ENCODE results near the gene TEX36. TPM values are rescaled to one million over a fixed set of nuclear protein-coding genes. Genes with fewer than 3 reads are reported as not detected.
"Not testable (repeated sequence)": the region's sequence is repeated elsewhere in the genome, so short reads cannot be mapped to it uniquely, and the experiment has no call there.

TEX36 gene
- total RNA-seq, 3 donors from 2014 or later (not counting 1 experiment from before 2014, with no cell fraction given), result not detected

DNA sequence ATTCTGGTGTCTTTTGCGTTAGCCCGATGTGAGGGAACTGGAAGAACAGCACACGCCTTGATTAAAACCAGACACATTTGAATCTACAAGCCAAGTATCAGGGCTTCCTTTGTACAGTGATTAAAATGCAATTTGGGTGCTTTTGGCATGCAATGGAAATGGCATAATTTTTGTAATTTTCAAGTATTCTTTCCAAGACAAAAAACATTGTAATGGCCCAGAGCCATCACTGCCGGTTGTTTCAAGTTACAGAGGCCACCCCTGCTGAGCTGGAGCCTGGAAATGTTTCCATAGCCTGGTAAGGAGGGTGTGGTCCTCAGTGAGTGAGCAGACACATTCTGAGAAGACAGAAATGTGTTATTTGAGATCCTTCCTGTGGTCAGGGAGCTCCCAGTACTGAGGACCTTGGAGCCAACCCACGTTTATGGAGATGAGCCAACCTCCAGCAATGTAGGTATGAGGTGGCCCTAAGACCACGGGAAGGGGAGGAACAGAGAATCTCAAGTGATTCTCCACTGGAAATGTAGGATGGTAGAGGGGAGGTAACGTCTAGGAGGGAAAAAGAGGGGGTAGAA, 20.9 kb downstream of the TEX36 start:
- DNase-seq, result no peak
- Mint-ChIP-seq H3K9me3 (peaks cover 0 to 2% of the 10 kb centered on the region in 2 donors), H3K4me3 (no peak overlapping the region), H3K4me1 (no peaks in the 10 kb centered on the region), H3K36me3 (no peaks in the 10 kb centered on the region), H3K27me3 (ENCODE audit: low read depth in 2 of 2) (peaks cover 32 to 39% of the 10 kb centered on the region in 2 donors), H3K27ac (no peak overlapping the region)
- intact Hi-C loops (cut with micrococcal nuclease), result no loop called here
- H3K4me3 ChIP-seq (ENCODE audit: low read length), result no peak overlapping the region
- TF ChIP-seq, protein P1, sequence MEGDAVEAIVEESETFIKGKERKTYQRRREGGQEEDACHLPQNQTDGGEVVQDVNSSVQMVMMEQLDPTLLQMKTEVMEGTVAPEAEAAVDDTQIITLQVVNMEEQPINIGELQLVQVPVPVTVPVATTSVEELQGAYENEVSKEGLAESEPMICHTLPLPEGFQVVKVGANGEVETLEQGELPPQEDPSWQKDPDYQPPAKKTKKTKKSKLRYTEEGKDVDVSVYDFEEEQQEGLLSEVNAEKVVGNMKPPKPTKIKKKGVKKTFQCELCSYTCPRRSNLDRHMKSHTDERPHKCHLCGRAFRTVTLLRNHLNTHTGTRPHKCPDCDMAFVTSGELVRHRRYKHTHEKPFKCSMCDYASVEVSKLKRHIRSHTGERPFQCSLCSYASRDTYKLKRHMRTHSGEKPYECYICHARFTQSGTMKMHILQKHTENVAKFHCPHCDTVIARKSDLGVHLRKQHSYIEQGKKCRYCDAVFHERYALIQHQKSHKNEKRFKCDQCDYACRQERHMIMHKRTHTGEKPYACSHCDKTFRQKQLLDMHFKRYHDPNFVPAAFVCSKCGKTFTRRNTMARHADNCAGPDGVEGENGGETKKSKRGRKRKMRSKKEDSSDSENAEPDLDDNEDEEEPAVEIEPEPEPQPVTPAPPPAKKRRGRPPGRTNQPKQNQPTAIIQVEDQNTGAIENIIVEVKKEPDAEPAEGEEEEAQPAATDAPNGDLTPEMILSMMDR (IDR thresholded peaks at IDR 0.05), result no peak
- H3K4me1 ChIP-seq (ENCODE audit: control insufficient read depth, insufficient read depth, low read length), result no peaks in the 10 kb centered on the region
- no peaks in the 10 kb centered on the region for H3K36me3 ChIP-seq (ENCODE audit: control insufficient read depth, insufficient read depth, low read length)
- 80% methylated on average over 7 of the region's 7 CpGs for WGBS (ENCODE audit: insufficient coverage)
- no peak for ATAC-seq
- no peaks in the 10 kb centered on the region for H3K9me3 ChIP-seq (ENCODE audit: control insufficient read depth, insufficient read depth, low read length)
- no peak overlapping the region for H3K27ac ChIP-seq (ENCODE audit: low read length)
- H3K27me3 ChIP-seq (ENCODE audit: control insufficient read depth, insufficient read depth, low read length), result peaks cover 2% of the 10 kb centered on the region

- WGBS (ENCODE audit: insufficient coverage), result 86% methylated on average over 12 of the region's 12 CpGs
- intact Hi-C loops (cut with micrococcal nuclease), result no loop called here
- H3K4me3 Mint-ChIP-seq, result no peak overlapping the region
Measured at GRCh38 chr10:125661431-125661940, 21.5 kb downstream of the TEX36 start.

DNA sequence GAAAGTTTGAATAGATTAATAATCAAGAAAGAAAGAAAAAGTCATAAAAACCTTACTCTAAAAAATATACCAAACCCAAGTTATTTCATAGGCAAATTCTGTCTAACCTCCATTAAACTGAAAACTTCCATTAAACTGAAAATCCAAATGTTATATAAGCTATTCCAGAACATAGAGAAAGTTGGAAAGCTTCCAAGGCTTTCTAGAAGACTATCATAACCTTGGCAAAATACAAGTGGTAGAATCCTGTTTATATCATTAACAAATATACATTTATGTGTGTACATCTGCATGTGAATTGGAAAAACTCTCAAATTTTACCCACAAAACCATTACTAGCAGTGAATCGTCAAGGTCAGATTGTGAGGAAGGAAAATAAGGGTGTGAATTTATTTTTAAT, 23.9 kb downstream of the TEX36 start:
- intact Hi-C loops (cut with micrococcal nuclease), result no loop called here
- TF ChIP-seq, protein P1 (IDR thresholded peaks at IDR 0.05), result no peak
- Histone ChIP-seq H3K27me3 (ENCODE audit: control insufficient read depth, insufficient read depth, low read length) (peaks cover 2% of the 10 kb centered on the region), H3K27ac (ENCODE audit: low read length) (no peak overlapping the region), H3K4me1 (ENCODE audit: control insufficient read depth, insufficient read depth, low read length) (no peaks in the 10 kb centered on the region), H3K9me3 (ENCODE audit: control insufficient read depth, insufficient read depth, low read length) (no peaks in the 10 kb centered on the region), H3K36me3 (ENCODE audit: control insufficient read depth, insufficient read depth, low read length) (no peaks in the 10 kb centered on the region), H3K4me3 (ENCODE audit: low read length) (no peak overlapping the region)
- no peaks in the 10 kb centered on the region for H3K9me3 Mint-ChIP-seq
- no peak overlapping the region for H3K27ac Mint-ChIP-seq
- DNase-seq (no peak), ATAC-seq (no peak)
- peaks cover 22 to 25% of the 10 kb centered on the region in 2 donors for H3K27me3 Mint-ChIP-seq (ENCODE audit: low read depth in 2 of 2)
- H3K4me3 Mint-ChIP-seq, result no peak overlapping the region
- no peaks in the 10 kb centered on the region for H3K4me1 Mint-ChIP-seq
- WGBS (ENCODE audit: insufficient coverage), result no CpG with 5 or more reads among the region's 1 CpG
- H3K36me3 Mint-ChIP-seq, result no peaks in the 10 kb centered on the region

More at GRCh38 chr10:125661431-125661940, 21.5 kb downstream of the TEX36 start:
- no peaks in the 10 kb centered on the region for H3K36me3 ChIP-seq (ENCODE audit: control insufficient read depth, insufficient read depth, low read length)
- H3K9me3 Mint-ChIP-seq, result peaks cover 0 to 2% of the 10 kb centered on the region in 2 donors
- H3K4me3 ChIP-seq (ENCODE audit: low read length), result no peak overlapping the region
- ATAC-seq (no peak), DNase-seq (no peak)
- H3K36me3 Mint-ChIP-seq, result no peaks in the 10 kb centered on the region
- TF ChIP-seq, protein P1 (IDR thresholded peaks at IDR 0.05), result no peak
- no peaks in the 10 kb centered on the region for H3K9me3 ChIP-seq (ENCODE audit: control insufficient read depth, insufficient read depth, low read length)
- H3K27ac ChIP-seq (ENCODE audit: low read length), result no peak overlapping the region
- H3K4me1 ChIP-seq (ENCODE audit: control insufficient read depth, insufficient read depth, low read length), result no peaks in the 10 kb centered on the region
- no peak overlapping the region for H3K27ac Mint-ChIP-seq
- H3K27me3 ChIP-seq (ENCODE audit: control insufficient read depth, insufficient read depth, low read length), result peaks cover 2% of the 10 kb centered on the region
- H3K4me1 Mint-ChIP-seq, result no peaks in the 10 kb centered on the region
- peaks cover 34 to 41% of the 10 kb centered on the region in 2 donors for H3K27me3 Mint-ChIP-seq (ENCODE audit: low read depth in 2 of 2)

DNA sequence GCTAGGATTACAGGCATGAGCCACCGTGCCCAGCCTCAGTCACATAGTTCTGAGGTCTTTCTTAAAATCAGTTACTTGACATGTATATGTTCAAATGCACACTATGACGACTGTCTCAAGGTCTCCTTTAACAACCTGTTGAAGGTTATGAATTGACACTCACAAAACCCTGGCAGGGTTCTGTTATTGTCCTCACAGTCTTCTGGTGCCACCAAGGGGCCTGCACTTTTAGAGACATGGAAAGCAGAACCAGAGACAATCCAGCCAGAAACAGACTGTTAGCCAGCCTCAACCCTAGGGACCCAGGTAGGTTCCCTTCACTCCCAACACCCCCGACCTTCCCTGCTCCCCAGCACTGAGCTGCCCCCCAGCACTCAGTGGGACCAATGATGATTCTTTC, 26.4 kb downstream of the TEX36 start:
- peaks cover 18 to 32% of the 10 kb centered on the region in 2 donors for H3K27me3 Mint-ChIP-seq (ENCODE audit: low read depth in 2 of 2)
- no peaks in the 10 kb centered on the region for H3K9me3 Mint-ChIP-seq
- H3K27me3 ChIP-seq (ENCODE audit: control insufficient read depth, insufficient read depth, low read length), result peaks cover 2% of the 10 kb centered on the region
- WGBS (ENCODE audit: insufficient coverage), result 78% methylated on average over 3 of the region's 3 CpGs
- H3K4me3 ChIP-seq (ENCODE audit: low read length), result no peak overlapping the region
- no peaks in the 10 kb centered on the region for H3K4me1 ChIP-seq (ENCODE audit: control insufficient read depth, insufficient read depth, low read length)
- H3K36me3 ChIP-seq (ENCODE audit: control insufficient read depth, insufficient read depth, low read length), result no peaks in the 10 kb centered on the region
- no peak for DNase-seq
- TF ChIP-seq, protein P1 (IDR thresholded peaks at IDR 0.05), result no peak
- intact Hi-C loops (cut with micrococcal nuclease), result no loop called here
- no peaks in the 10 kb centered on the region for H3K4me1 Mint-ChIP-seq
- H3K9me3 ChIP-seq (ENCODE audit: control insufficient read depth, insufficient read depth, low read length), result no peaks in the 10 kb centered on the region
- no peaks in the 10 kb centered on the region for H3K36me3 Mint-ChIP-seq
- H3K4me3 Mint-ChIP-seq, result no peak overlapping the region
- ATAC-seq, result no peak
- no peak overlapping the region for H3K27ac Mint-ChIP-seq
- no peak overlapping the region for H3K27ac ChIP-seq (ENCODE audit: low read length)

DNA sequence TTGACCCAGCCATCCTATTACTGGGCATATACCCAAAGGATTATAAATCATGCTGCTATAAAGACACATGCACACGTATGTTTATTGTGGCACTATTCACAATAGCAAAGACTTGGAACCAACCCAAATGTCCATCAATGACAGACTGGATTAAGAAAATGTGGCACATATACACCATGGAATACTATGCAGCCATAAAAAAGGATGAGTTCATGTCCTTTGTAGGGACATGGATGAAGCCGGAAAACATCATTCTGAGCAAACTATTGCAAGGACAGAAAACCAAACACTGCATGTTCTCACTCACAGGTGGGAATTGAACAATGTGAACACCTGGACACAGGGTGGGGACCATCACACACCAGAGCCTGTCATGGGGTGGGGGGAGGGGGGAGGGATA, 29.9 kb downstream of the TEX36 start:
- H3K36me3 Mint-ChIP-seq; H3K4me1 Mint-ChIP-seq; H3K9me3 Mint-ChIP-seq; intact Hi-C loops (cut with micrococcal nuclease); H3K27ac Mint-ChIP-seq; H3K27me3 ChIP-seq (ENCODE audit: control insufficient read depth, insufficient read depth, low read length); ATAC-seq; H3K4me1 ChIP-seq (ENCODE audit: control insufficient read depth, insufficient read depth, low read length); H3K27ac ChIP-seq (ENCODE audit: low read length); DNase-seq; H3K4me3 Mint-ChIP-seq; H3K4me3 ChIP-seq (ENCODE audit: low read length); H3K36me3 ChIP-seq (ENCODE audit: control insufficient read depth, insufficient read depth, low read length); H3K9me3 ChIP-seq (ENCODE audit: control insufficient read depth, insufficient read depth, low read length): not testable (repeated sequence)
- H3K27me3 Mint-ChIP-seq (ENCODE audit: low read depth in 2 of 2), result peaks cover 19 to 47% of the 10 kb centered on the region in 2 donors
- no CpG with 5 or more reads among the region's 2 CpGs for WGBS (ENCODE audit: insufficient coverage)
